Endothelial cell of umbilical vein (primary cell): ENCODE measurements around the gene EDARADD.

ENCODE experiments used
- CTCF ChIP-seq, 2 donors: IDR thresholded peaks; 1 replicate in 1 of 2; 2 replicates in 1 of 2; pipeline ENCODE4 v1.5.1; 2011; ENCODE audit warnings: low read length in 2 of 2, mild to moderate bottlenecking in 2 of 2, moderate library complexity in 2 of 2, control low read depth in 1 of 2, inconsistent platforms in 1 of 2, low read depth in 1 of 2; ENCODE audit not compliant: insufficient read depth in 1 of 2; ENCODE audit errors: extremely low read depth in 1 of 2
- EZH2 ChIP-seq: IDR thresholded peaks from 2 replicates; pipeline ENCODE4 v1.6.1; 2012; ENCODE audit warnings: borderline replicate concordance, low read depth, mild to moderate bottlenecking, moderate library complexity, low read length, inconsistent platforms; ENCODE audit not compliant: severe bottlenecking
- JUN ChIP-seq: IDR thresholded peaks from 2 replicates; pipeline ENCODE4 v1.6.1; 2011; ENCODE audit warnings: borderline replicate concordance, low read depth; ENCODE audit not compliant: insufficient read length, insufficient read depth
- MAX ChIP-seq: IDR thresholded peaks from 2 replicates; pipeline ENCODE4 v1.6.1; 2011; ENCODE audit not compliant: insufficient read depth, insufficient read length
- MYC ChIP-seq: IDR thresholded peaks from one replicate; pipeline ENCODE4 v1.6.1; 2011; ENCODE audit warnings: mild to moderate bottlenecking, low read depth, low read length
- POLR2A ChIP-seq: IDR thresholded peaks from 2 replicates; pipeline ENCODE4 v1.6.1; 2012; ENCODE audit warnings: low read depth, mild to moderate bottlenecking, control low read depth, low read length
- POLR2AphosphoS5 ChIP-seq: IDR thresholded peaks from 2 replicates; pipeline ENCODE4 v1.6.1; 2012; ENCODE audit warnings: low read depth, mild to moderate bottlenecking, control low read depth, low read length, moderate library complexity; ENCODE audit not compliant: insufficient read depth

DNA sequence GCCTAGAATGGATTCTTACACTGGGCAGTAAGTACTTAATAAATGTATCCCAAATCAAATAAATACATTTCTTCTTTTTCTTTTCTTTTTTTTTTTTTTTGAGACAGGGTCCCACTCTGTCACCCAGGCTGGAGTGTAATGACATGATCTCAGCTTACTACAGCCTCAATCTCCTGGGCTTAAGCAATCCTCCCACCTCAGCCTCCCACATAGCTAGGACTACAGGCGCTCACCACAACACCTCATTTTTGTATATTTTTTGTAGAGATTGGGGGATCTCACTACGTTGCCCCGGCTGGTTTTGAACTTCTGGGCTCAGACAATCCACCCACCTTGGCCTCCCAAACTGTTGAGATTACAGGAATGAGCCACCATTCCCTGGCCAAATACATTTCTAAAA, 66.0 kb downstream of the EDARADD start:
- TF ChIP-seq CTCF (IDR thresholded peaks at IDR 0.05; ENCODE audit: extremely low read depth in 1 of 2, insufficient read depth in 1 of 2, low read depth in 1 of 2, low read length in 2 of 2) (no peak), POLR2A (no peak), EZH2 (no peak), POLR2AphosphoS5 (no peak), MAX (no peak), MYC (no peak), JUN (no peak)
